OCI-LY3 (cell line): ENCODE measurements around the gene NAV2.

ENCODE experiments used
- H2AFZ ChIP-seq: fragments of 200-600, 300-600 bp; shearing (Covaris generic); 2 replicates; pipeline ENCODE4 v1.6.0; 2014; ENCODE audit warnings: antibody characterized with exemption, low read depth, low read length
- H3K27ac ChIP-seq: fragments of 200-600, 300-600 bp; sonication (generic); 2 replicates; pipeline ENCODE4 v1.5.1; 2014; ENCODE audit warnings: mild to moderate bottlenecking, low read length, moderate library complexity, mixed read lengths
- H3K27me3 ChIP-seq: fragments of 200-600, 300-600 bp; sonication (generic); 2 replicates; pipeline ENCODE4 v1.6.1; 2014; ENCODE audit warnings: low read depth, low read length, mixed read lengths
- H3K36me3 ChIP-seq: fragments of 200-600, 300-600 bp; sonication (generic); replicated peaks from 2 replicates; pipeline ENCODE3; 2014; ENCODE audit warnings: low read depth, low read length, mixed read lengths
- H3K4me1 ChIP-seq: fragments of 300-600, 200-600 bp; sonication (generic); 2 replicates; pipeline ENCODE4 v1.6.1; 2014; ENCODE audit warnings: low read length, mixed read lengths
- H3K4me2 ChIP-seq: fragments of 200-600, 300-600 bp; sonication (generic); 2 replicates; pipeline ENCODE4 v1.6.1; 2014; ENCODE audit warnings: low read length, mixed read lengths
- H3K4me3 ChIP-seq: fragments of 300-600, 200-600 bp; sonication (generic); 2 replicates; pipeline ENCODE4 v1.5.1; 2014; ENCODE audit warnings: antibody characterized with exemption, mild to moderate bottlenecking, low read length, moderate library complexity
- H3K79me2 ChIP-seq: fragments of 300-600, 200-600 bp; shearing (Covaris generic); 2 replicates; pipeline ENCODE4 v1.6.1; 2014; ENCODE audit warnings: mild to moderate bottlenecking, low read length, mixed read lengths
- H3K9ac ChIP-seq: fragments of 300-600, 200-600 bp; shearing (Covaris generic); 2 replicates; pipeline ENCODE4 v1.6.0; 2014; ENCODE audit warnings: mild to moderate bottlenecking, low read length, moderate library complexity
- H3K9me3 ChIP-seq: fragments of 200-600, 300-600 bp; shearing (Covaris generic); 2 replicates; pipeline ENCODE4 v1.6.1; 2014; ENCODE audit warnings: low read length, mixed read lengths; ENCODE audit not compliant: insufficient read depth
- H4K20me1 ChIP-seq: fragments of 200-600, 300-600 bp; sonication (generic); 2 replicates; pipeline ENCODE4 v1.6.1; 2016; ENCODE audit warnings: low read length, mixed read lengths; ENCODE audit not compliant: insufficient read depth
- EZH2phosphoT487 ChIP-seq: fragments of 200-600 bp; shearing (Covaris generic); IDR thresholded peaks from 2 replicates; pipeline ENCODE4 v1.6.1; 2018; ENCODE audit warnings: antibody characterized with exemption, mixed run types, low read depth
- TF ChIP-seq, protein P1 (sequence below): fragments of 200-600, 300-600 bp; sonication (generic); IDR thresholded peaks from 2 replicates; pipeline ENCODE4 v1.5.1; 2014; ENCODE audit warnings: antibody characterized with exemption, low read length, low read depth

The NAV2 gene

DNA sequence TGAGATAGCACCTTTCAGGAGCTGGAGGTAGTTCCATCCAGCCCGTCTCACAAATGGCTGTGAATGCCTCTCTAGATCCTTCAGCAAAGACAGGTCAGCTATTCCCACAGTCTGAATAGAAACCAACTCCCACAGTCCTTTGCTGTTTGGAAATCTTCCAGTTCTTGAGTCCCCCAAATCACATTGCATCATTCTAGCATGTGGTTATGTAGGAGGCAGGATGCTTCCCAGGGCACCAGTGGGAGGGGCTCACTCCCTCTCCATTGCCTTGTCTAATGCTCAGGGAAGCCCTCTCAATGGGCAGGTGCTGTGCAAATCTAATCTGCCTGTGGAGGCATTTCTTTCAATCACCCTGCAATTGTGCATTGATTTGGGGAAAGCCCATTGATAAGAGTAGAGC is 14.6 kb downstream of the NAV2 start:
- Histone ChIP-seq H3K9ac (no peak overlapping the region), H3K27ac (no peak overlapping the region), H3K4me2 (no peak overlapping the region), H3K4me1 (no peaks in the 10 kb centered on the region), H3K79me2 (no peaks in the 10 kb centered on the region), H3K9me3 (no peaks in the 10 kb centered on the region), H4K20me1 (no peaks in the 10 kb centered on the region), H2AFZ (no peak overlapping the region), H3K4me3 (no peak overlapping the region), H3K27me3 (0 out of 2 replicates have a peak, but pooled peaks cover 9% of the 10 kb centered on the region), H3K36me3 (no peaks in the 10 kb centered on the region)
- no peak for TF ChIP-seq EZH2phosphoT487
- TF ChIP-seq, protein P1, sequence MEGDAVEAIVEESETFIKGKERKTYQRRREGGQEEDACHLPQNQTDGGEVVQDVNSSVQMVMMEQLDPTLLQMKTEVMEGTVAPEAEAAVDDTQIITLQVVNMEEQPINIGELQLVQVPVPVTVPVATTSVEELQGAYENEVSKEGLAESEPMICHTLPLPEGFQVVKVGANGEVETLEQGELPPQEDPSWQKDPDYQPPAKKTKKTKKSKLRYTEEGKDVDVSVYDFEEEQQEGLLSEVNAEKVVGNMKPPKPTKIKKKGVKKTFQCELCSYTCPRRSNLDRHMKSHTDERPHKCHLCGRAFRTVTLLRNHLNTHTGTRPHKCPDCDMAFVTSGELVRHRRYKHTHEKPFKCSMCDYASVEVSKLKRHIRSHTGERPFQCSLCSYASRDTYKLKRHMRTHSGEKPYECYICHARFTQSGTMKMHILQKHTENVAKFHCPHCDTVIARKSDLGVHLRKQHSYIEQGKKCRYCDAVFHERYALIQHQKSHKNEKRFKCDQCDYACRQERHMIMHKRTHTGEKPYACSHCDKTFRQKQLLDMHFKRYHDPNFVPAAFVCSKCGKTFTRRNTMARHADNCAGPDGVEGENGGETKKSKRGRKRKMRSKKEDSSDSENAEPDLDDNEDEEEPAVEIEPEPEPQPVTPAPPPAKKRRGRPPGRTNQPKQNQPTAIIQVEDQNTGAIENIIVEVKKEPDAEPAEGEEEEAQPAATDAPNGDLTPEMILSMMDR: no peak

GRCh38 chr11:19728436-19728835 is 15.8 kb downstream of the NAV2 start:
- no peak overlapping the region for H3K4me2 ChIP-seq
- 0 out of 2 replicates have a peak, but pooled peaks cover 11% of the 10 kb centered on the region for H3K27me3 ChIP-seq
- H3K36me3 ChIP-seq: no peaks in the 10 kb centered on the region
- no peak for TF ChIP-seq EZH2phosphoT487
- TF ChIP-seq, protein P1: no peak
- no peaks in the 10 kb centered on the region for H3K79me2 ChIP-seq
- no peaks in the 10 kb centered on the region for H3K9me3 ChIP-seq
- no peak overlapping the region for H3K9ac ChIP-seq
- H3K4me3 ChIP-seq: no peak overlapping the region
- H4K20me1 ChIP-seq: no peaks in the 10 kb centered on the region
- no peak overlapping the region for H2AFZ ChIP-seq
- H3K4me1 ChIP-seq: no peaks in the 10 kb centered on the region
- H3K27ac ChIP-seq: no peak overlapping the region

- Histone ChIP-seq H3K27ac (no peak overlapping the region), H4K20me1 (no peaks in the 10 kb centered on the region), H3K79me2 (no peaks in the 10 kb centered on the region), H3K27me3 (0 out of 2 replicates have a peak, but pooled peaks cover 11% of the 10 kb centered on the region), H3K36me3 (no peaks in the 10 kb centered on the region), H2AFZ (no peak overlapping the region), H3K4me3 (no peak overlapping the region), H3K9ac (no peak overlapping the region), H3K9me3 (no peaks in the 10 kb centered on the region), H3K4me2 (no peak overlapping the region), H3K4me1 (no peaks in the 10 kb centered on the region)
- TF ChIP-seq, protein P1: no peak
- no peak for TF ChIP-seq EZH2phosphoT487
Observed at GRCh38 chr11:19729141-19729540, 16.5 kb downstream of the NAV2 start.

DNA sequence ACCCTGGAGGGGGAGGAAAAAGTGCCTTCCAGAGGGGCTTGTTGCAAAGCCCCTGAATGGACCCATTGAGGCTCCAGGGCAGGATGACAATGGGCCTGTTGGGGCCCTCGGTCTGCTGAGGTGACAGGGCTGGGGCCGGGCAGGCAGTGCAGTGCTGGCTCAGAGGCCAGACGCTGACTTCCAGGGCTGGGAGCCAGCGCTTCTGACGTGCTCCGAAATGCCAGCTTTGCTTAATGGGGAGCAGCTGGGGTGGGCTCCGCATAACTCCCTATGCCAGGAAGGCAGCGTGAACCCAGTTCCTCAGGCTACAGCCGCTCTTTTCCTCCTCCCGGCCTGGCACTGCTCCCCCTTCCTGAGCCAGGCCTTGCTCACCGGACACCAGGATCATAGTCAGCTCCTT is 17.7 kb downstream of the NAV2 start:
- Histone ChIP-seq H3K9me3 (no peaks in the 10 kb centered on the region), H3K27me3 (0 out of 2 replicates have a peak, but pooled peaks cover 11% of the 10 kb centered on the region), H3K36me3 (no peaks in the 10 kb centered on the region), H3K4me2 (no peak overlapping the region), H3K4me3 (no peak overlapping the region), H2AFZ (no peak overlapping the region), H4K20me1 (no peaks in the 10 kb centered on the region), H3K4me1 (no peaks in the 10 kb centered on the region), H3K9ac (no peak overlapping the region), H3K79me2 (no peaks in the 10 kb centered on the region), H3K27ac (no peak overlapping the region)
- no peak for TF ChIP-seq EZH2phosphoT487
- TF ChIP-seq, protein P1: no peak
